H1 (cell line): ENCODE measurements around the gene SFRP2. TPM values are rescaled to one million over a fixed set of nuclear protein-coding genes. Genes with fewer than 3 reads are reported as not detected.

Experiments used
- CTCF ChIA-PET: fragments of 300-600 bp; sonication (Branson Sonifier 250); formaldehyde crosslinking; loops from one replicate; lab custom pipeline; 2021; ENCODE audit not compliant: partially characterized antibody; lab: Charles Lee
- POLR2A ChIA-PET: fragments of 300-600 bp; sonication (Branson Sonifier 250); formaldehyde crosslinking; loops from one replicate; lab custom pipeline; 2021; ENCODE audit warnings: inconsistent platforms; ENCODE audit not compliant: partially characterized antibody; lab: Charles Lee
- DNase-seq, 2 experiments: peaks; one replicate each; pipeline versions ENCODE4 v3.0.0 to v3.0.0-alpha.2; 2010 to 2022; ENCODE audit warnings: low spot score in 2 of 2, low read depth in 1 of 2, mixed read lengths in 1 of 2
- FAIRE-seq: peaks from 2 replicates; lab custom pipeline; 2011; peaks lifted over from hg19 to GRCh38; lab: Jason Lieb, UNC
- H2AFZ ChIP-seq: 2 replicates; pipeline ENCODE4 v1.8.1; 2012; ENCODE audit warnings: low read length, inconsistent platforms
- H2AK5ac ChIP-seq: 2 replicates; pipeline ENCODE4 v1.6.1; 2013; ENCODE audit warnings: low read depth, low read length
- H2BK120ac ChIP-seq: replicated peaks from 2 replicates; pipeline ENCODE3; 2013; ENCODE audit warnings: low read depth, low read length, inconsistent platforms
- H2BK12ac ChIP-seq: 2 replicates; pipeline ENCODE4 v1.6.1; 2013; ENCODE audit warnings: low read depth, low read length
- H2BK15ac ChIP-seq: 2 replicates; pipeline ENCODE4 v1.6.1; 2013; ENCODE audit warnings: low read length
- H2BK20ac ChIP-seq: 2 replicates; pipeline ENCODE4 v1.6.1; 2013; ENCODE audit warnings: low read length
- H2BK5ac ChIP-seq: 2 replicates; pipeline ENCODE4 v1.6.1; 2013; ENCODE audit warnings: low read depth, low read length
- H3K14ac ChIP-seq: 2 replicates; pipeline ENCODE4 v1.6.1; 2013; ENCODE audit warnings: inconsistent platforms; ENCODE audit not compliant: insufficient read length
- H3K18ac ChIP-seq: 2 replicates; pipeline ENCODE4 v1.6.1; 2013; ENCODE audit warnings: low read length; ENCODE audit errors: extremely low read depth
- H3K23ac ChIP-seq: 2 replicates; pipeline ENCODE4 v1.6.1; 2013; ENCODE audit warnings: inconsistent platforms; ENCODE audit not compliant: insufficient read length
- H3K23me2 ChIP-seq: 2 replicates; pipeline ENCODE4 v1.6.1; 2013; ENCODE audit warnings: low read depth, low read length
- H3K27ac ChIP-seq: 2 replicates; pipeline ENCODE4 v1.6.1; 2011; ENCODE audit warnings: low read depth, low read length, inconsistent platforms
- H3K27me3 ChIP-seq, 4 experiments: replicated peaks in 1 of 4; 1 replicate in 1 of 4; 2 replicates in 3 of 4; pipeline versions ENCODE4 v1.6.1 to v1.8.1; 2011 to 2013; ENCODE audit warnings: low read length in 3 of 4, mild to moderate bottlenecking in 3 of 4, inconsistent platforms in 2 of 4, mixed read lengths in 2 of 4, moderate library complexity in 1 of 4; ENCODE audit not compliant: control insufficient read depth in 3 of 4, insufficient read depth in 3 of 4; ENCODE audit errors: extremely low read depth in 1 of 4
- H3K36me3 ChIP-seq, 4 experiments: 2 replicates each; pipeline versions ENCODE4 v1.6.1 to v1.8.1; 2011 to 2013; ENCODE audit warnings: mild to moderate bottlenecking in 4 of 4, low read length in 3 of 4, moderate library complexity in 2 of 4, control low read depth in 1 of 4, inconsistent platforms in 1 of 4; ENCODE audit not compliant: insufficient read depth in 4 of 4, control insufficient read depth in 2 of 4
- H3K4ac ChIP-seq: replicated peaks from 2 replicates; pipeline ENCODE3; 2013; ENCODE audit warnings: low read length, low read depth, mixed read lengths, inconsistent platforms; ENCODE audit not compliant: insufficient read length
- H3K4me1 ChIP-seq, 4 experiments: replicated peaks in 1 of 4; 1 replicate in 1 of 4; 2 replicates in 3 of 4; pipeline versions ENCODE4 v1.6.1 to v1.8.1; 2011 to 2013; ENCODE audit warnings: low read length in 3 of 4, inconsistent platforms in 2 of 4, mixed read lengths in 1 of 4; ENCODE audit not compliant: insufficient read depth in 4 of 4, control insufficient read depth in 3 of 4
- H3K4me2 ChIP-seq, 2 experiments: 2 replicates each; pipeline versions ENCODE4 v1.6.1 to v1.8.1; 2011 to 2013; ENCODE audit warnings: low read depth in 2 of 2, low read length in 2 of 2, control low read depth in 1 of 2, inconsistent platforms in 1 of 2, mild to moderate bottlenecking in 1 of 2; ENCODE audit not compliant: insufficient read depth in 1 of 2
- H3K4me3 ChIP-seq, 4 experiments: fragments of 200-600, 300-600 bp in 1 of 4; sonication (generic), shearing (Covaris generic), sonication (Bioruptor Twin) in 1 of 4; 2 replicates each; pipeline versions ENCODE4 v1.5.1 to v1.8.1; 2011 to 2016; ENCODE audit warnings: low read length in 4 of 4, low read depth in 3 of 4, control low read depth in 2 of 4, inconsistent platforms in 2 of 4, mild to moderate bottlenecking in 2 of 4, mixed read lengths in 1 of 4, moderate library complexity in 1 of 4; ENCODE audit not compliant: insufficient read depth in 2 of 4; ENCODE audit errors: extremely low read depth in 1 of 4
- H3K56ac ChIP-seq: replicated peaks from 2 replicates; pipeline ENCODE3; 2013; ENCODE audit warnings: low read depth, mild to moderate bottlenecking, mixed read lengths, low read length, inconsistent platforms; ENCODE audit not compliant: insufficient read length
- H3K79me1 ChIP-seq: 2 replicates; pipeline ENCODE4 v1.6.1; 2013; ENCODE audit warnings: low read depth, low read length, control low read depth
- H3K79me2 ChIP-seq, 2 experiments: 2 replicates each; pipeline versions ENCODE4 v1.6.1 to v1.8.1; 2012 to 2013; ENCODE audit warnings: low read length in 2 of 2, mild to moderate bottlenecking in 2 of 2, inconsistent platforms in 1 of 2; ENCODE audit not compliant: insufficient read depth in 2 of 2, control insufficient read depth in 1 of 2
- H3K9ac ChIP-seq, 4 experiments: replicated peaks in 1 of 4; 1 replicate in 1 of 4; 2 replicates in 3 of 4; pipeline versions ENCODE4 v1.6.1 to v1.8.1; 2011 to 2013; ENCODE audit warnings: low read depth in 3 of 4, low read length in 3 of 4, control low read depth in 2 of 4, mild to moderate bottlenecking in 2 of 4, moderate library complexity in 2 of 4, inconsistent platforms in 1 of 4; ENCODE audit errors: extremely low read depth in 1 of 4
- H3K9me3 ChIP-seq, 2 experiments: 2 replicates each; pipeline versions ENCODE4 v1.6.1 to v1.8.1; 2012 to 2013; ENCODE audit warnings: mild to moderate bottlenecking in 2 of 2, moderate library complexity in 2 of 2, control low read depth in 1 of 2, inconsistent platforms in 1 of 2, low read depth in 1 of 2, low read length in 1 of 2, mixed read lengths in 1 of 2; ENCODE audit not compliant: insufficient read depth in 2 of 2
- H4K20me1 ChIP-seq, 2 experiments: replicated peaks in 1 of 2; 2 replicates each; pipeline versions ENCODE3 to v1.8.1; 2011 to 2013; ENCODE audit warnings: inconsistent platforms in 2 of 2, low read length in 2 of 2, mild to moderate bottlenecking in 1 of 2; ENCODE audit not compliant: insufficient read depth in 2 of 2, control insufficient read depth in 1 of 2
- H4K5ac ChIP-seq: 2 replicates; pipeline ENCODE4 v1.6.1; 2013; ENCODE audit warnings: low read length, low read depth, mixed read lengths, inconsistent platforms; ENCODE audit not compliant: insufficient read length
- H4K8ac ChIP-seq: 2 replicates; pipeline ENCODE4 v1.8.0; 2013; ENCODE audit warnings: mild to moderate bottlenecking, moderate library complexity, low read length, inconsistent platforms; ENCODE audit not compliant: insufficient read depth; ENCODE audit errors: extremely low read depth
- H4K91ac ChIP-seq: replicated peaks from 2 replicates; pipeline ENCODE3; 2013; ENCODE audit warnings: low read length, mixed read lengths, inconsistent platforms; ENCODE audit not compliant: insufficient read length
- EGR1 ChIP-seq: IDR thresholded peaks from 2 replicates; pipeline ENCODE4 v1.6.1; 2011; ENCODE audit warnings: low read depth, low read length, borderline replicate concordance
- HDAC2 ChIP-seq, 2 experiments: fragments of 300-600 bp in 1 of 2; sonication (generic) in 1 of 2; IDR thresholded peaks; 2 replicates each; pipeline ENCODE4 v1.6.1; 2011 to 2012; ENCODE audit warnings: low read depth in 2 of 2, low read length in 2 of 2, mild to moderate bottlenecking in 2 of 2, moderate library complexity in 2 of 2, borderline replicate concordance in 1 of 2, inconsistent platforms in 1 of 2
- JUND ChIP-seq: IDR thresholded peaks from 2 replicates; pipeline ENCODE4 v1.6.1; 2011; ENCODE audit warnings: mild to moderate bottlenecking, improper control_type of control experiment, low read length
- KDM4A ChIP-seq: IDR thresholded peaks from one replicate; pipeline ENCODE4 v1.7.1; 2012; ENCODE audit warnings: low read depth, mild to moderate bottlenecking, moderate library complexity, low read length, inconsistent platforms; ENCODE audit not compliant: severe bottlenecking
- RFX5 ChIP-seq: IDR thresholded peaks from 2 replicates; pipeline ENCODE4 v1.6.1; 2011; ENCODE audit warnings: low read depth, low read length, improper control_type of control experiment, borderline replicate concordance
- TBP ChIP-seq: IDR thresholded peaks from 2 replicates; pipeline ENCODE4 v1.6.1; 2011; ENCODE audit warnings: low read depth, low read length, improper control_type of control experiment
- WGBS, 2 experiments: shearing (Covaris generic) in 1 of 2; methylation state at CpG; one replicate each; pipeline versions ENCODE4 v1.1.6 to v1.1.7; 2013 to 2015; ENCODE audit warnings: low lambda C conversion rate in 2 of 2, mixed read lengths in 2 of 2, inconsistent platforms in 1 of 2, low coverage in 1 of 2, missing lambda C conversion rate in 1 of 2; ENCODE audit not compliant: insufficient replicate concordance in 2 of 2, insufficient coverage in 1 of 2, insufficient read length in 1 of 2; ENCODE audit errors: extremely low coverage in 1 of 2, missing lambda C conversion rate in 1 of 2; 5-methylcytosine and 5-hydroxymethylcytosine counted together
- long read RNA-seq, 2 experiments: library from RNA in 1 of 2; library from capped mRNA in 1 of 2; stranded (forward); transcript quantifications; one replicate each; pipeline ENCODE4 v2.0.0, GENCODE V29; 2021; ENCODE audit warnings: inconsistent platforms in 1 of 2
- polyA minus RNA-seq, 3 experiments: library from RNA; depleted of rRNA, polyadenylated mRNA; stranded (reverse); fragments of >200 nt; gene quantifications; 1 replicate in 2 of 3; 2 replicates in 1 of 3; pipeline ENCODE4 v1.2.3, GENCODE V29; 2011
- polyA plus RNA-seq, 7 experiments: library from polyadenylated mRNA; depleted of rRNA in 3 of 7; stranded (reverse) in 5 of 7; unstranded in 2 of 7; fragments of >200 nt in 5 of 7; fragments of 200-250 nt in 2 of 7; gene quantifications; 1 replicate in 5 of 7; 2 replicates in 1 of 7; 4 replicates in 1 of 7; pipeline versions ENCODE4 v1.2.1 to v1.2.3, GENCODE V29; 2011 to 2013; ENCODE audit warnings: missing spikeins in 2 of 7, mixed read lengths in 2 of 7
- total RNA-seq: library from RNA; stranded (reverse); fragmentation: NEBNext Ultra II Directional; extraction: Animal tissue kit (Norgen Biotek cat#: 25700); gene quantifications from 2 replicates; pipeline ENCODE4 v1.2.1, GENCODE V29; 2021

Gene SFRP2
- 342 and 354 TPM in 2 replicates for total RNA-seq
- polyA plus RNA-seq (2011; rRNA removed) = 108 and 177 TPM in 2 replicates
- 73.3 TPM for polyA plus RNA-seq (2011; cell fraction: cytosol; rRNA removed)
- polyA plus RNA-seq (2011; cell fraction: nucleus; rRNA removed) = 124 TPM
- 338 to 388 TPM (median 363 TPM) in 4 replicates for polyA plus RNA-seq (2012, experiment 1 of 2)
- 372 TPM for polyA plus RNA-seq (2012, experiment 2 of 2)
- polyA plus RNA-seq (2013, experiment 1 of 2) = 748 TPM
- 812 TPM for polyA plus RNA-seq (2013, experiment 2 of 2)
- 54.6 and 56.4 TPM in 2 replicates for polyA minus RNA-seq (2011; rRNA and poly(A)+ RNA removed)
- 119 TPM for polyA minus RNA-seq (2011; cell fraction: cytosol; rRNA and poly(A)+ RNA removed)
- 63.1 TPM for polyA minus RNA-seq (2011; cell fraction: nucleus; rRNA and poly(A)+ RNA removed)
- long read RNA-seq, experiment 1, transcript SFRP2-201 (3 exons, 2,032 nt) = major isoform, 333 of 673 reads
- long read RNA-seq, experiment 1, partial matches to known transcripts = 331 of 673 reads
- long read RNA-seq, experiment 1, other reads (novel, unspliced or antisense) = 9 of 673 reads
- long read RNA-seq, experiment 2, partial matches to known transcripts = 148 of 152 reads
- long read RNA-seq, experiment 2, other reads (novel, unspliced or antisense) = 0 of 152 reads

- peak within 1 kb of the TSS; percentile 80 to 94 (median 94) for H3K4me3 ChIP-seq
- peak within 1 kb of the TSS; percentile 82 to 90 (median 88) for H3K9ac ChIP-seq
- H2AK5ac ChIP-seq = peak within 1 kb of the TSS; percentile 94; the same call in 1 of the 2 replicates
- CTCF ChIA-PET = interaction anchor here (1.0 to 3.1 kb wide), 2 partner anchors 12 to 231 kb away, joined by 3 to 28 read pairs; no protein-coding TSS in a partner anchor
- peaks cover 15 to 48% of the 10 kb centered on the region in 2 experiments for H3K79me2 ChIP-seq
- peak within 1 kb of the TSS; percentile 72; the same call in 1 of the 2 replicates for H2BK15ac ChIP-seq
- H2BK120ac ChIP-seq = peak within 1 kb of the TSS; percentile 93
- peak within 1 kb of the TSS; percentile 97 for H2BK5ac ChIP-seq
- peak; percentile 56 to 84 for DNase-seq
- no peak within 1 kb of the TSS for H3K23ac ChIP-seq
- no peak within 1 kb of the TSS for H3K14ac ChIP-seq
- H3K23me2 ChIP-seq = peaks cover 32% of the 10 kb centered on the region
- POLR2A ChIA-PET = interaction anchor here (0.8 to 5.1 kb wide), 8 partner anchors 8 to 954 kb away, joined by 3 to 77 read pairs (median 5); partner anchors contain the start of gene PLRG1
- 0% methylated on average over 54 of the region's 72 CpGs; no CpG with 5 or more reads in 1 of the 2 experiments for WGBS, 2 experiments
- peak within 1 kb of the TSS; percentile 98 for H4K91ac ChIP-seq
- peaks cover 3 to 13% of the 10 kb centered on the region in 2 experiments for H4K20me1 ChIP-seq
- peak within 1 kb of the TSS; percentile 99 for H3K18ac ChIP-seq
- peak within 1 kb of the TSS; percentile 92 for H4K8ac ChIP-seq
- peak within 1 kb of the TSS; percentile 89 for H3K27ac ChIP-seq
- no peaks in the 10 kb centered on the region for H3K9me3 ChIP-seq
- H3K36me3 ChIP-seq = peaks cover 3 to 21% (median 13%) of the 10 kb centered on the region in 4 experiments
- H3K4me2 ChIP-seq = peak within 1 kb of the TSS; percentile 85 to 96
- H2BK20ac ChIP-seq = peak within 1 kb of the TSS; percentile 95; the same call in 1 of the 2 replicates
- H3K79me1 ChIP-seq = peaks cover 4% of the 10 kb centered on the region; the same call in 1 of the 2 replicates
- H2AFZ ChIP-seq = no peak within 1 kb of the TSS
- peak within 1 kb of the TSS; percentile 97 for H3K4ac ChIP-seq
- H3K4me1 ChIP-seq = peaks cover 0 to 18% (median 14%) of the 10 kb centered on the region in 4 experiments; a peak in 6 of 7 replicates
- H3K27me3 ChIP-seq = peaks cover 0 to 11% (median 8%) of the 10 kb centered on the region in 4 experiments; a peak in 5 of 7 replicates
- peak within 1 kb of the TSS; percentile 73 for H4K5ac ChIP-seq
- peak within 1 kb of the TSS; percentile 94 for H3K56ac ChIP-seq
- FAIRE-seq = peak; percentile 19
- peak within 1 kb of the TSS; percentile 96 for H2BK12ac ChIP-seq
- no peak for TF ChIP-seq RFX5
- peak; percentile 94 for TF ChIP-seq TBP
- TF ChIP-seq HDAC2 (IDR thresholded peaks at IDR 0.05; ENCODE audit: borderline replicate concordance in 1 of 2, low read depth in 2 of 2, low read length in 2 of 2) = peak in 1 of 2 experiments; percentile 27; a peak in 2 of 4 replicates
- TF ChIP-seq KDM4A = peak; percentile 60
- TF ChIP-seq EGR1 = peak; percentile 17; the same call in 1 of the 2 replicates
- no peak for TF ChIP-seq JUND
These were observed at the start of gene SFRP2 for GRCh38 chr4:153788413-153789276. SFRP2 (minus strand) TSS chr4:153789083; CDS start chr4:153788835, 248 bp downstream.
